IMR-90 (cell line): ENCODE measurements around the gene NLGN1.

Source experiments
- MAFK ChIP-seq: IDR thresholded peaks from 2 replicates; pipeline ENCODE4 v1.6.1; 2012; ENCODE audit warnings: low read depth, low read length, improper control_type of control experiment
- MAZ ChIP-seq: IDR thresholded peaks from 2 replicates; pipeline ENCODE4 v1.6.1; 2012; ENCODE audit warnings: low read depth, mild to moderate bottlenecking, low read length, improper control_type of control experiment, moderate library complexity, borderline replicate concordance
- POLR2A ChIP-seq: IDR thresholded peaks from 2 replicates; pipeline ENCODE4 v1.6.1; 2012; ENCODE audit warnings: mild to moderate bottlenecking, low read depth, low read length
- RAD21 ChIP-seq: IDR thresholded peaks from 2 replicates; pipeline ENCODE4 v1.6.1; 2012; ENCODE audit warnings: low read length, improper control_type of control experiment
- SMC3 ChIP-seq: fragments of 150-350 bp; IDR thresholded peaks from 2 replicates; pipeline ENCODE4 v1.6.1; 2016; ENCODE audit warnings: low read depth, mild to moderate bottlenecking, antibody characterized with exemption, low read length, moderate library complexity
- TF ChIP-seq, protein P1 (sequence below): conservative IDR thresholded peaks from 2 replicates; pipeline ENCODE4 v1.5.1; 2012; ENCODE audit warnings: mild to moderate bottlenecking, low read depth, low read length, improper control_type of control experiment

DNA sequence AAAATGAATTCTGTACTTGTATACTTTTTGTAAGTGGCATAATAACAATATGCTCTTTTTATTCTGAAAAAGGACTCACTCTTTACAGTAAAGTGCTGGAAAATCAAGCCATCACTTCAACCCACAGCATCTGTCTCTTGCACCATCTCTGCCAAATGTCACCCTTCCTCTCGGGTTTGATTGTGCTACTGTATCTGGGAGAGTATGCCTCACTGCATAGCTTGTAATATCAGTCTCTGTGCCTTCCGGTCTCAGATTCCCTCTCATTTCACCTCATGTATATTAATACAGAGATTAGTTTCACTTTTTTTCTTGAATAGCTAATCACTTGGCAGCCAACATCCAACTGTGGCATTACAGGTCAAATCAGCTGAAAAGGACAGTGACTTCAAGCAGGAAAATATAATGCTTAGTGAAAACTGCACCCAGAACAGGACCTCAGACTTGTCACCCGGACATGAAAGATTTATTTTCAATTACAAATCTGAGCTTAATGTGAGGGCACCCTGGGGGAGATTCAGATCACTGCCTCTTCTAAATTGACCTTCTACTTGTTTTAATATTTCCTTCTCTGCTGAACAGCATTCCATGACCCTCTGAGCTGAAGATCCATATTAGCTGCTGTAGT is 855.8 kb downstream of the NLGN1 start:
- TF ChIP-seq, protein P1, sequence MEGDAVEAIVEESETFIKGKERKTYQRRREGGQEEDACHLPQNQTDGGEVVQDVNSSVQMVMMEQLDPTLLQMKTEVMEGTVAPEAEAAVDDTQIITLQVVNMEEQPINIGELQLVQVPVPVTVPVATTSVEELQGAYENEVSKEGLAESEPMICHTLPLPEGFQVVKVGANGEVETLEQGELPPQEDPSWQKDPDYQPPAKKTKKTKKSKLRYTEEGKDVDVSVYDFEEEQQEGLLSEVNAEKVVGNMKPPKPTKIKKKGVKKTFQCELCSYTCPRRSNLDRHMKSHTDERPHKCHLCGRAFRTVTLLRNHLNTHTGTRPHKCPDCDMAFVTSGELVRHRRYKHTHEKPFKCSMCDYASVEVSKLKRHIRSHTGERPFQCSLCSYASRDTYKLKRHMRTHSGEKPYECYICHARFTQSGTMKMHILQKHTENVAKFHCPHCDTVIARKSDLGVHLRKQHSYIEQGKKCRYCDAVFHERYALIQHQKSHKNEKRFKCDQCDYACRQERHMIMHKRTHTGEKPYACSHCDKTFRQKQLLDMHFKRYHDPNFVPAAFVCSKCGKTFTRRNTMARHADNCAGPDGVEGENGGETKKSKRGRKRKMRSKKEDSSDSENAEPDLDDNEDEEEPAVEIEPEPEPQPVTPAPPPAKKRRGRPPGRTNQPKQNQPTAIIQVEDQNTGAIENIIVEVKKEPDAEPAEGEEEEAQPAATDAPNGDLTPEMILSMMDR = no peak
- TF ChIP-seq MAZ (no peak), MAFK (no peak), POLR2A (no peak), RAD21 (no peak), SMC3 (no peak)
